HS-27A (cell line): ENCODE results near the gene LPAR1.

Experiments
- DNase-seq: peaks from one replicate; pipeline ENCODE4 v3.0.0-alpha.2; 2012; ENCODE audit warnings: low read depth, missing footprints

Gene LPAR1

DNA sequence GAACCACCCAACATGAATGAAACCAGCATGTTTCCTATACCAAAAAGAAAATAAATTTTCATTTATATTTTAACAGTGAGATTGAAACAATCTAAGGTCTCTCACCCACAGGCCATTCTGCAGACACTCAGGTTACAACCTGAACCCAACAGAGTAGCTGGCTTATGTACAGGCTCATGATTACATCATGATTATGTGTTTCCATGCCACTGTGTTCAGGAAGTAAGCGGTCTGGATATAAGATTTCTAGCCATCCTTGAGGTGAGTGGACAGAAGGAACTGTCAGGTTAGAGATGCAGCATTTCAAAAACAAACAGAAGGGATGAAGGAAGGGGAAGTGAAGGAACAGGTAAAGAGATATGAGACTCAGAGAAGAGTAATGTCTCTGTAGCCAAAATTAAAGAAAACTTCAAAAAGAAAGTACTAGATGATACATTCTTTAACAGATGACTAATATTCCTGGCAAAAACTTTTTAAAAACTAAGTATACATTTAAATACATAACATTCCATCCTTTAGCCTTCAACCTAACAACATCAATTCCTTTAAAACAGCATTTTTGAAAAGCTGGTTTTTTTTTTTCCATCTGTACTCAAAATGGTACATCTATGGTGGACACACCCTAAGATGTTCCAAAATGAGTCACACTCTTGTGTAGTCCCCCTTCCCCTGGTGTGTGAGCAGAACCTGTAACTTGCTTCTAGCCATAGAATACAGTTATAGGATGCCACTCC is 119.8 kb downstream of the LPAR1 start:
- no peak for DNase-seq

DNA sequence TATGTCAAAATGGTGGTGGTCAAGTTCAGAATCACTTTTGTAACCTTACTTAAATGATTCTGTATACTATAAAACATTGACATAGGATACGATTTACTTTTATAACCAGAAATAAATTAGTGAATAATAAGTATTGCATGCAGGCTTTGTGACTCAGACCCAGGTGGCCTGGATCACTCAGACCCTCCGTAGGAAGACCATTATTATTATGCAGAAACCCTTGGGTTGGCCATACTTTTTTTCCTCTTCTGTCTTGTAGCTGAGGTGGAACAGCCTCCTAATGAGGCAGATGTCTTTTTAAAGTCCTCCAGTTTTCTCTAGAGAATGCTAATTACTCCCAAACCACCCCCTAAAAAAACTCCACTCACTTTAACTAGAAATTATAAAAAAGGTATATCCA is 121.9 kb downstream of the LPAR1 start:
- DNase-seq = no peak

DNA sequence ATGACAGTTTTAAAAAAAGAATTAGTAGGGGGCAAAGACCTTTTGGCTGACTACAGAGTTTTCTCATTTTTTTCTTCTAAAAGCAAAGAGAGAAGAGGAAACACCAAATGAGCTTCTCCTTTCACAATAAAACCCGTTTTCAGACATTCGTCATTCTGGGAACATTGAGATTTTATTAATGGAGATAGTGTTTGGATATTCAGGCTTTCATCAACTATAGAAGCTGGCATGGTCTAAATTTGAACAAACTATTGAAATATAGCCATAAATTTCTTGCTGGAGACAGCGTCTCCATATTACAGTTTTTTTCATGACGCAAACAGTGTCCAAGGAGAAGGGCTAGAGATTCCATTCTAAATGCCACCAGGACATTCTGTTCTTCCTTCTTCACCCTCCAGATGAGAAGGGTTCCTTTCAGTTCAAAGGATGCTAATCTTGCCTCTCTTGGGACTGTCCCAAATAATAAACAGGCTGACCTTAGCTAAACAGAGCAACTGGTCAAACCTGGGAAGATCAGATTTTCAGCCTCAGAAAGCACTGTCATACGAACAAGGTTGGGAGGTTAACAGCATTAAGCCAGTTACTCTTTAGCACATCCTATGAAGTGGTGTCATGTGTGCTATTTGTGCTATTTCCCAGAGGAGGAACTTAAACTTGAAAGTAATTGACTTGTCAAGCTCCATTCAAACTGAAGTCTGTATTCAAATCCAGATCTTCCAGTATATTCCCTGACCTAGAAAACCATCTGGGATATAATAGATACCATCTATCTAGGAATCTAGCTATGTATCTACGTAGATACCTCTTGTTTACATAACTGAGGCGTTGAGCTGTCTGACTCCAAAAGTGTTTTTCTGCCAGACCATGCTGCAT is 125.6 kb downstream of the LPAR1 start:
- no peak for DNase-seq

DNA sequence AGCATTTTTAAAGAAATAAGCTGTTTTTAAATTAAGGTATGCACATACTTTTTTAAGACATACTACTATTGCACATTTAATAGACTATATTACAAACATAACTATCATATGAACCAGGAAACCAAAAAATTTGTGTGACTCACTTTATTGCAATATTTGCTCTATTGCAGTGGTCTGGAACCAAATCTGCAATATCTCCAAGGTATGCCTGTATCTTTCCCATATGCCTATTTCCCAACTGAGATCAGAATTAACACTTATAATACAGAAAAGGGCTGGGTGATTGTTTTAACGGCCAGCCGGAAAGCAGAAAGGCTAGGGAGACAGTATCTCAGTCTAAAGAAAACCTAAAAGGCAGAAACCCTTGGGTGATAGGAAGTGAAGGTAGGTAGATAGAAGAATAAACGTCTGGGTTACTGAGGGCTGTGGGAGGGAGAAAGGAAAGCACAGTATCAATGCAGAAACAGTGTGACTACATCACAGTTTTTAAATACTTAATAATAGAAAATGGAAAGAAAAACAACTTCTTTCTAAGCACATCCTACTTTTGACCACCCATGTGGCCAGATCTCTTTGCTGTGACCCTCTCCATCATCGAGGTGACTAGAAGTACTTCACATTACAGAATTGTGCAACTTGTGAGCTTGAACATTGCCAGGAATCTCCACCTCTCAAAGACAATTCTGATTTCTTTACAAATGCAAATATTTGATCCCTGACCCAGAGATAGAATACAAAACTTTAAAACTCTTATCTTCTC is 126.4 kb downstream of the LPAR1 start:
- DNase-seq = peak; percentile 64

DNA sequence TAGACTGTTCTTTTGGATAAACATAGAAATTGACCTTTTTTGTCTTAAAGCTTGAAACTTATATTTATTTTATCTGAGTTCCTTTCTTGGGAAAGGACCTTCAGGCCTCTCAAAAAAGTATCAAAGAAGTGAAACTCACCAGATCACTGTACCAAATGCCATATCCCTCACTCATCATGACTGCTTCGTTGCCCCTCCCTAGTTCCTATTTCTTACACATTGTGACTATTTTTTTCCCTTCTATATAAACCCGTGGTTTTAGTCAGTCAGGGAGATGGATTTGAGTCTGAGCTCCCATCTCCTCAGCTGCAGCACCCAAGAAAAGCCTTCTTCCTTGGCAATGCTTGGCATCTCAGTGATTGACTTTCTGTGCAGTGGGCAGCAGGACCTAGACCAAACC is 129.4 kb downstream of the LPAR1 start:
- DNase-seq = no peak

DNA sequence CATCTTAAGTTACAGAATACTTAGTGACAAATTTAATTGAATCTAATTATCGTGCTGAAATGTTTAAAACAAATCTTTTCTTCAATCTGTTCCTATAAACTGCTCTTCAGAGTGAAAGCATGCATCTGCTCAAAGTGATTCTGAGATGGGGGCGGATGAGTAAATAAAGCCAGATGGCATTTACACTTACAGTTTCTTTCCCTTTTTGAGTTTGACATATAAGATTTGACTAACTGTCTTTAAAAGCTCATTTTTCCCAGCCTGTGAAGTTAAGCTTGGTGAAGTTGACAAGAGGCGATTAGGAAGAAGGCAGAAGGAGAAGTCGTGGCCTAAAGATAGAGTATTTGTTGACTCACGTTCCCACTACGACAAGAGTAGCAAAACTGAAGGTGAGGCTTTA is 137.4 kb downstream of the LPAR1 start:
- DNase-seq = no peak

DNA sequence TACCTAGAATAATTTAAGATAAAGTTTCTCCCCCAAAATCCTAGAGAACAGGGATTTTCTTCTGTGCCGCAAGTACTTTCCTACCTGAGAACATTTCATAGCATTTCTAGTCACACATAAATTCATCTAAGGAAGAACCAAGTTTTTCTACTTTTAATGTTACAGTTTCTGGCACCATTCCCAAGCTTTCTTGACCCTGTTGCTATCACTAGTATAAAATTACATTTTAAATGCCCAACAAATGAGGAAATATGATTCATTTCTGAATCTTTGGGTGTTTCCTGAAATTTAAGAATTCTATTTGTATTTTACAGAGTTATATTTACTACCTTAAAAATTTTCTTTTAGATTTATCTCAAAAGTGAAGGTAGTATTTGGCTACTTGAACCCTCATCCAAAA is 137.8 kb downstream of the LPAR1 start:
- DNase-seq = no peak

DNA sequence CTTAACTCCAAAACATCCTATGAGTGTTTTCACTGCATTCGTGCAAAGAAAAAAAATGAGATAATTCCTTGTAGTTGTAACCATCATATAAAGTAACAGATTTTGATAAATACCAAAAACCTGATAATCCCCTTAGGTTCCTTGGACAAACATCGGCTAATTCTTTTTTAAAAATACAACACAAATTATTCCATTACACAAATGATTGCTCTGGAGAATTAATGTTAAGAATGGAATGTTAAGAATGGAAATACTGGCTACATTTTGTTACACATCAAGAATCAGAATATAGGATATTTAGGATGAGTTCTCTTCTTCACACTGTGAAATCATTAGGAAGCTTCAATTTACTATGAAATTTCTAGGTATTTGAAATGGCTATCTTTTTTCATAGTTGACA is 139.4 kb downstream of the LPAR1 start:
- no peak for DNase-seq

DNA sequence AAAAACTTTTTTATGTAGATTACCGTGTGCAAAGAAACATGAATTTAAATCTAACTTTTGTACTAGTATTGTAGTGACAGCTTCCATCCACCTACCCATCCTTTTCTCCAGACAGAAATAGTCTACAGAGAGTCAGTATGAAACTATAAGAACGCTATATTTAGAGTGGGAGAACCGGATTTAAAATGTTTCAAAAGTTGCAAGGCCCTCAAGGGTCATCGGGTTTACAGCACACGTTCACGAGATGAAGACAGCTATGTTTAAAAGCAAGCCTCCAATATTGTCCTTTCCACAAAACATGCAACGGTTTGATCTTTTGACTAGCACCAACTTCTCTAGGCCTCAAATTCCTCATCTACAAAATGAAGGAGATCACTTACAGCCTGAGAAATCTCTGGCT is 139.9 kb downstream of the LPAR1 start:
- DNase-seq = no peak

DNA sequence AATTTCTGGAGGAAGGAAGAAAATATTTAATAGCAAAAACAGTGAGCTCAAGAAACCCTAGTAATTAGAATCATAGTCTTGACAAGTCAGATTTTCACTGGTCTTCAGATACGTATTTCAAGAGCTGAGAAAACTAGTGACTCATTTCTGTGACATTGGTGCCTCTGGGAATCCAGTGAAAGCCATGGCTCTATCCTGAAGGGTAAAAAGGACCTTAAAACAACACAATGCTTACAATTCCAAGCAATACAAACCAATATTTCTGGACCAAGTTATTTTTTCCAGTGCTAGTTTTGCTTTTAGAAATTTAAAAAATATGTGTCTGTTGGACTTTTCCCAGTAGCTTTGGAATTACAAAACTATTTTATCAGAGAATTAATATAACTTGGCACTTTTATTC is 140.3 kb downstream of the LPAR1 start:
- no peak for DNase-seq

DNA sequence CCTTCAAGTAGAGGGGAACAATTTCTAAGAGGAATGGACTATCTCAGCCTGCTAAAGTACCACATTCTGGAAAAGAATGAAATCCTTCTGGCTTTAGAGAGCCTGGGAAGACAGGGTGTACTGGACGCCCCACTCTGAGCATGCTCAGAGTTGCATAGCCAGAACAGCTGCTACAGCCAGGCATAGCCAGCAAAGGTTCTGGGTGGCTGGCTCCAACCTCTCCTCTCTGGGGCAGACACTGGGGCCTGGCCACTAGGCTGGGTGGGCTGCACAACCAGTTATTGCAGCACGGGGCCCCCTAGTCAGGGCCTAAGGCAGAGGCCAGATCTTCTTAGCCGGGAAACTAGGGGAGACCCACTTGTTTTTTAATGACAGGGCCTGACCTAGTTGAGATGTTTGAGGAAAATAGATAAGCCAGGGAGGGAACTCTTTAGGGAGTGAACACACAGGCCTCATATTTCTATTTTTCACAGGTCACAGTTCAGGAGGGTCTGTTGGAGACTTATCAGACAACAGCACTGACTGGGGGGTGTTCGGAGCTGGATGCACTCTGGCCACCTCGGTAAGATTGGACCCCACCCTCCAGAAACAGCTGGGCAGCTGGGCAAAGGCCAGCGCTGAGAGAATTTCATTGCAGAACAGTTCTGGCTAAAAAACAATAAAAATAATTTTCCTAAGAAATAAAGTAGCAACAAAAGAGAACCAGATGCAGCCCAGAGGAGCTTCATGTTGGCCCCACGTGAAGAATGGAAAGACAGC is 142.9 kb downstream of the LPAR1 start:
- DNase-seq = no peak

DNA sequence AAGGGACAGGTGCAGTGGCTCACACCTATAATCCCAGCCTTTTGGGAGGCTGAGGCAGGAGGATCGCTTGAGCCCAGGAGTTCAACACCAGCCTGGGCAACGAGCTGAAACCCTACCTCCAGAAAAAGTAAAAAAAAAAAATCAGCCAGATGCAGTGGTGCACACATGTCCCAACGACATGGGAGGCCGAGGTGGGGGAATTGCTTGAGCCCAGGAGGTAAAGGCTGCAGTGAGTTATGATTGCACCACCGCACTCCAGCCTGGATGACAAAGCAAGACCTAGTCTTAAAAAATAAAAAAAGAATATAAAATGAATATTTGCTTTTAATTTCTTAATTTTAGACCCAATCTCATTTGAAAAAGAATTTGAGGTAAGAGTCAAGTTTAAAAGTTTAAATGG is 143.5 kb downstream of the LPAR1 start:
- no peak for DNase-seq

DNA sequence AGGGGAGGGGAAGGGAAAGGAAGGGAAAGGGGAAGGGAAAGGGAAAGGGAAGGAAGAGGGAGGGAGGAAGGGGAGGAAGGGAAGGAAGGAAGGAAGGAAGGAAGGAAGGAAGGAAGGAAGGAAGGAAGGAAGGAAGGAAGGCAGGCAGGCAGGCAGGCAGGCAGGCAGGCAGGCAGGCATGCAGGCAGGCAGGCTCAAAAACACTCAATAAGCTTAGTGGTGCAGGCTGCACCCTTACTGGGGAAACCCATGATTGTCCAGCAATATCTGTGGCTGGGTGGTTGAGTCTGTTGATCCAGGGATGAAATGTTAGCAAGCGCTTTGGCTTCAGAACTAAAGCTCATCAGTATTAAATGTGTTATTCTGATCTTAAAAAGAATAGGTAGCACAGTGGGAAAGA is 145.6 kb downstream of the LPAR1 start:
- no peak for DNase-seq

DNA sequence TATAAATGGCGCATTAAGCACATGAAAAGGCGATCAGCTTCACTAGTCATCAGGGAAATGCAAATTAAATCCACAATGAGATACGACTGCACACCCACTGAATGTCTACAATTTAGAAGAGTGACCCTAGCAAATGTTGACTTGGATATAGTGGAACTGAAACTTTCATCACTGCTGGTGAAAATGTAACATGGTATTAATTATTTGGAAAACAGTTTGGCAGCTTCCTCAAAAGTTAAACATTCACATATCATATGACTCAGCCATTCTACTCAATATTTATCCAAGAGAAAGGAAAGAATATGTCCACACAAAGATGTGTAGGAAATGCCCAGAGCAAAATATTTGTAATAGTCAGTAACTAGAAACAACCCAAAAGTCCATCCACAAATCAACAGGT is 146.5 kb downstream of the LPAR1 start:
- no peak for DNase-seq

DNA sequence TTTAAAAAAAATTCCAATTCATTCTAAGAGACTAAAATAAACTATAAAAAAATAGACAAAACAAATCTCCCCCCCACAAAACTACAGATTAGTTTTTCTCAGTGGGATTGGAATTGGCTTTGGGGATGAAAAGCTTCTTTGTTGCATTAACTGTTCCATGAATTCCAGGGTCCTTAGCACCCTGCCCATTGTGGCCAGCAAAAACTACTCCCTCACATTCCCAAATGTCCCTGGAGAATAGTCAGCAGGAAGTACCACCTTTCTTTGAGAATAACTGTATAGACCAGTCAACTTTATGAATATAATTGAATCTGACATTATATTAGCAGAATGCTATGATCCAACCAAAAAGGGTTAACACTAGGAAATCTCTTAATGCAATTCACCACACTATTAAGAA is 147.9 kb downstream of the LPAR1 start:
- no peak for DNase-seq

DNA sequence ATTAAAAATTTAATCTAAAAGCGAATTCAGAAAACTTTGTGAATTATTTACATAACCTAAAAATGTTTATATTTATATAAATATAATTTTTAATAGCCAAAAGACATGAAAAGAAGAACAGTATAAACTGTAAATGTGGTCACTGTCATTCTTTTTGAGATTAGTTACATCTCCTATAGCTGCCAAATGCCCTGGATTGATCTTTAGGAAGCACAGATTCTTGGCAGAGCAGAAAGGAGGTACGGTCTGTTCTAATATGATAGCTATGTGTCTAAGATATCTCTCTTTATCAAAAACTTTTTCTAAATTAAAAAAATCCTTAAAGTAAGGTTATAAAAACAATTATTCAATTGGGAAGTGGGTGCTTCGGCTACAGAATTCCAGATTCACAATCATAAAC is 151.0 kb downstream of the LPAR1 start:
- DNase-seq = no peak

DNA sequence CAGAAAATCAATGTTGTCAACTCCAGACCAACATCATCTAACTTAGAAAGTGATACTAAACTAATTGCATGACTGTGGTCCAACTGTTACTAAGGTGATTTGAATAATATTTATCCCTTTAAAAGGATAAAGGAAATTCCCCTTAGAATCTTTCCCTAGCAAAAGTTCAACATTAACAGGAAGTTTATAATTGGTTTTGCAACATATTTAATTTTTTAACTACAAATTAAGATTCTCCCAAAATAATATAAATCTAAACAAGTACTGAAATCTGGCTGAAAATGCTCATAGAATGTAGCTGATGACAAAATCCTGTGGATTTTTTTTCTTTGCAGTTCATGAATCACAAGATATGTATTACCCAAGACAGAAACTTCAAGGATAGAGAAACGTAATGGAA is 151.4 kb downstream of the LPAR1 start:
- no peak for DNase-seq

DNA sequence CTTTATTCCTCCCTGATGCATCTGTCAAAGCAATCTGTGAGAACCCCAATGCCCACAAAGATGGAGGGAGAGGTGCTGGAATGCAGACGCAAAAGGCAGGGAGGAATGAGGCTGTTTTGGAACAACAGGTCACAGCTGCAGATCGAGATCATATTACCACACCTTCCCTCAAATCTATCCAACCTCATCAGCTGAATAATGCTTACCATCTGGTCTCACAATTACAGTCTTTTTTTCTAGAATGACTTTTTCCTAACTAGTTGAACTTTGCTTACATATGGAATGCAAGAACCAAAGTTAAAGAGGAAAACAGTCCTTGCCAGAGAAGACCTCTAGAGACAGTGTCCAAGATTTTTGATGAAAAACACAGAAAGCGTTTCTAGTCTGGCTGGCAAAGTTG is 158.1 kb downstream of the LPAR1 start:
- DNase-seq = no peak

DNA sequence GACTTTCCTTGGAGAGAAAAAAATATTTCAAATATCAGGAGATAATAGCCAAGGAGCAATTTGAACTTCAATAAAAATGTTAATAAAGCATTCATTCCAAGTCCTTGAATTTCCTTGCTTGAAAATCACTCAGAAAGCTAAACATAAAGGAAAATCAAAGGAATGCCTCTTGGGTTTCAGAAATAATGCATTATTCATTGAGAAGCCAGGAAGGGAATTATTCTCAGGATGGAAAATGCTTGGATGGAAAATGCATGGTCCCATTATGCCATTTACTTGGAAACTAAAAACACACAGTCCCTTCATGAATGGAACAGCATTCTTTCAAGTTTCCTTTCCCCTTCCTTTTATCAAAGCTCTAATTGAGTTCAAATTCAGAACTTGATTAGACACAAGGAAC is 160.9 kb downstream of the LPAR1 start:
- DNase-seq = no peak

DNA sequence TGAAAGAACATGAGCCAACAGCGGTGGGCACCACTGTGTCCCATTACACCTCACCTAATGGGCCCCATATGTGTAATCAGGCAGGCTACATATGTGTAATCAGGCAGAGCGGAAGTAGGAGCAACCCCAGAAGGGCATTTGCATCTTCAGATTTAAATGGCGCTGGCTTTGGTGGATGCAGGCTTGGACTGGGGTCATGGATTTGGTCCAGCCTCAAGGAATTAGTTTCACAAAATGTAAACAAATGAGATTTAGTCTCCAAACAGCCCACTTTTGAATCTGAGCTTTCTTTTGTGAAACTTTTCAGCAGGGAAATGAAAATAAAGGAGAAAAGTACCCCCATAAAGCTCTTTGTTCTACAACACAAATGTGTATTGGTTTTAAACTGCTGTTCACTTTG is 161.3 kb downstream of the LPAR1 start:
- DNase-seq = no peak

DNA sequence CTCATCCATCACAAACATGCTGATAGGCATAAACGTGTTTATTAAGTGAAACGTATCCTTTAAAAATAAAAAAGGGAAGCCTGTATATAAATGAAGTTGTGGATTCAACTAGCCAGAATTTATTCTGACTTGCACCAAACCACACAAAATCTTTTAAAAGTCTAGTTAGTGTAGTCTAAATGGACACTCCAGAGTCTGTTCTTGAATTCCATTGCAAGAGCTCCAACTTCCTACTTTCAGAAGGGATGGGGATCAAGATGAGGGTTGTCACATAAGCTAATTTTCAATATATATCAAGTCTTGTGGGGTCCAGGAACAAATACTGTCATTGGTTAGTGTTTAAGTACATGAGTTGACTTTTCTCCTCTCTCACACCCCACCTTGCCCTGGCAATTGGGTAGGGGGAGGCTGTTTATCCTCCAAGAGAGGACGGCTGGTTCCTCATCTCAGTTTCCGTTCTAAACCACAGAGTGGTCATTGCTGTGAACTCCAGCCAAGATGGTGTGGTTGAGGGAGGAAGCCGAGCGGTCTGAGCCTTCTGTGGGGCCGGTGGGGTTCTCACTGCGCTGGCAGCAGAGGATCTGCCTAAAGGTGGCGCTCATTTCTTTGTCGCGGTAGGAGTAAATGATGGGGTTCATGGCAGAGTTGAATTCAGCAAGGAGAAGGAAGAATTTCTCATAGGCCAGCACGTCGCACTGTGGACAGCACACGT is 163.2 kb downstream of the LPAR1 start:
- DNase-seq = no peak

DNA sequence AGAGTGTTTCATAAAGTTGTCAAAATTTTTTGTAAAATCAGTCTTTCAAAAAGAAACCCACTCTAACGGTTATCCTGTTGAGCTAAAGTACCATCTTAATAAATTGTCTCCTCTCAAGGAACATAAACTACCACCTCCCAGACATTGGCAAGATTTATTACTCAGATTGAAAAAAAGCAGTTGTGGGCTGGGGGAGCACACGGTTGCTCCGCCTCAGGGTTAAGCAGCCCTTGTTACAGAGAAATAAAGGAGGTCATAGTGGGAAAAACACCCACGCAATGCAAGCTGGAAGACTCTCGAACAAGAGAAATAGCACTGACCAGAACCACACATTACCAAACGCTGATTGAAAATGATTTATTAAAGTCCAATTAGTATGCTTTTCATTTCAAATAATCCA is 165.3 kb downstream of the LPAR1 start:
- DNase-seq = no peak
